H9 (cell line): Measurements from ENCODE around the gene MYL6B. TPM values are rescaled to one million over a fixed set of nuclear protein-coding genes. Genes with fewer than 3 reads are reported as not detected.

Experiments used
- DNase-seq: peaks from one replicate; pipeline ENCODE4 v3.0.0-alpha.2; 2017
- H2AFZ ChIP-seq: one replicate; pipeline ENCODE4 v1.6.1; 2013; ENCODE audit warnings: mild to moderate bottlenecking, low read length, control low read depth, moderate library complexity
- H2AK5ac ChIP-seq: 2 replicates; pipeline ENCODE4 v1.6.1; 2013; ENCODE audit warnings: low read length, control low read depth, mixed read lengths; ENCODE audit not compliant: insufficient read length
- H2BK120ac ChIP-seq: one replicate; pipeline ENCODE4 v1.6.1; 2013; ENCODE audit warnings: low read depth, mild to moderate bottlenecking, low read length, control low read depth, inconsistent platforms; ENCODE audit not compliant: poor library complexity, severe bottlenecking
- H2BK12ac ChIP-seq: 2 replicates; pipeline ENCODE4 v1.6.1; 2013; ENCODE audit warnings: low read length, control low read depth, mixed read lengths, low read depth; ENCODE audit not compliant: insufficient read length
- H2BK15ac ChIP-seq: 2 replicates; pipeline ENCODE4 v1.6.1; 2013; ENCODE audit warnings: low read depth, low read length, control low read depth
- H2BK20ac ChIP-seq: one replicate; pipeline ENCODE4 v1.6.1; 2013; ENCODE audit warnings: low read depth, mild to moderate bottlenecking, low read length, control low read depth, inconsistent platforms; ENCODE audit not compliant: poor library complexity, severe bottlenecking
- H2BK5ac ChIP-seq: 2 replicates; pipeline ENCODE4 v1.6.1; 2013; ENCODE audit warnings: low read length, control low read depth, mixed read lengths; ENCODE audit not compliant: insufficient read length
- H3K14ac ChIP-seq: 2 replicates; pipeline ENCODE4 v1.6.1; 2013; ENCODE audit warnings: low read length, control low read depth; ENCODE audit not compliant: insufficient read depth
- H3K18ac ChIP-seq: 2 replicates; pipeline ENCODE4 v1.6.1; 2013; ENCODE audit warnings: low read depth, mild to moderate bottlenecking, mixed read lengths, low read length, control low read depth; ENCODE audit not compliant: insufficient read length
- H3K23ac ChIP-seq: 2 replicates; pipeline ENCODE4 v1.6.1; 2013; ENCODE audit warnings: low read length, control low read depth, mixed read lengths, low read depth; ENCODE audit not compliant: insufficient read length
- H3K23me2 ChIP-seq: 2 replicates; pipeline ENCODE4 v1.6.1; 2013; ENCODE audit warnings: low read depth, mild to moderate bottlenecking, mixed read lengths, low read length, control low read depth; ENCODE audit not compliant: insufficient read length, poor library complexity, severe bottlenecking
- H3K27ac ChIP-seq: 2 replicates; pipeline ENCODE4 v1.5.1; 2013; ENCODE audit warnings: low read length, control low read depth, mixed read lengths, low read depth; ENCODE audit not compliant: insufficient read length
- H3K27me3 ChIP-seq: 2 replicates; pipeline ENCODE4 v1.6.1; 2013; ENCODE audit warnings: low read length, control low read depth, inconsistent platforms; ENCODE audit not compliant: insufficient read depth
- H3K4ac ChIP-seq: 2 replicates; pipeline ENCODE4 v1.6.1; 2013; ENCODE audit warnings: low read depth, mild to moderate bottlenecking, control low read depth, inconsistent platforms, low read length, moderate library complexity
- H3K4me1 ChIP-seq: 2 replicates; pipeline ENCODE4 v1.6.1; 2013; ENCODE audit warnings: low read length, control low read depth, inconsistent platforms; ENCODE audit not compliant: insufficient read depth
- H3K4me2 ChIP-seq: 2 replicates; pipeline ENCODE4 v1.6.1; 2013; ENCODE audit warnings: low read length, control low read depth, mixed read lengths; ENCODE audit not compliant: insufficient read length, insufficient read depth
- H3K56ac ChIP-seq: 2 replicates; pipeline ENCODE4 v1.6.1; 2013; ENCODE audit warnings: low read depth, mild to moderate bottlenecking, mixed read lengths, low read length, control low read depth; ENCODE audit not compliant: insufficient read length
- H3K79me1 ChIP-seq: 2 replicates; pipeline ENCODE4 v1.6.1; 2013; ENCODE audit warnings: low read depth, mild to moderate bottlenecking, moderate library complexity, low read length, control low read depth, inconsistent platforms; ENCODE audit not compliant: insufficient read depth, poor library complexity, severe bottlenecking
- H3K79me2 ChIP-seq: 2 replicates; pipeline ENCODE4 v1.6.1; 2013; ENCODE audit warnings: low read length, control low read depth, inconsistent platforms; ENCODE audit not compliant: insufficient read depth
- H3K9ac ChIP-seq: 2 replicates; pipeline ENCODE4 v1.6.1; 2013; ENCODE audit warnings: low read length, control low read depth, mixed read lengths; ENCODE audit not compliant: insufficient read length; ENCODE audit errors: extremely low read depth
- H3K9me3 ChIP-seq: one replicate; pipeline ENCODE4 v1.6.1; 2013; ENCODE audit warnings: low read depth, low read length, inconsistent platforms; ENCODE audit not compliant: control insufficient read depth
- H3T11ph ChIP-seq: one replicate; pipeline ENCODE4 v1.6.1; 2013; ENCODE audit warnings: mild to moderate bottlenecking, low read length, control low read depth, inconsistent platforms
- H4K20me1 ChIP-seq: one replicate; pipeline ENCODE4 v1.6.1; 2013; ENCODE audit not compliant: control insufficient read depth, insufficient read length, insufficient read depth
- H4K5ac ChIP-seq: 2 replicates; pipeline ENCODE4 v1.6.1; 2013; ENCODE audit warnings: low read depth, mild to moderate bottlenecking, mixed read lengths, low read length, control low read depth; ENCODE audit not compliant: insufficient read length
- H4K8ac ChIP-seq: replicated peaks from 2 replicates; pipeline ENCODE4 v1.6.1; 2013; ENCODE audit warnings: low read length, control low read depth, mixed read lengths, low read depth; ENCODE audit not compliant: insufficient read length
- H4K91ac ChIP-seq: 2 replicates; pipeline ENCODE4 v1.6.1; 2013; ENCODE audit warnings: low read depth, mild to moderate bottlenecking, moderate library complexity, mixed read lengths, low read length, control low read depth; ENCODE audit not compliant: insufficient read length
- H3K27ac Mint-ChIP-seq, 3 experiments: 2 replicates in 2 of 3; 3 replicates in 1 of 3; pipeline ENCODE4 v1.8.0; 2020 to 2021; ENCODE audit warnings: mixed read lengths in 3 of 3, mild to moderate bottlenecking in 1 of 3, moderate library complexity in 1 of 3
- H3K27me3 Mint-ChIP-seq: 2 replicates; pipeline ENCODE4 v1.8.0; 2021; ENCODE audit warnings: low read depth, mild to moderate bottlenecking, moderate library complexity, mixed read lengths
- H3K36me3 Mint-ChIP-seq, 3 experiments: 2 replicates in 2 of 3; 3 replicates in 1 of 3; pipeline ENCODE4 v1.8.0; 2020 to 2021; ENCODE audit warnings: low read depth in 3 of 3, mixed read lengths in 3 of 3; ENCODE audit not compliant: insufficient read depth in 1 of 3
- H3K4me1 Mint-ChIP-seq, 2 experiments: 2 replicates each; pipeline ENCODE4 v1.8.0; 2020; ENCODE audit warnings: mixed read lengths in 2 of 2
- H3K4me3 Mint-ChIP-seq, 2 experiments: 2 replicates in 1 of 2; 3 replicates in 1 of 2; pipeline ENCODE4 v1.8.0; 2020 to 2021; ENCODE audit warnings: mild to moderate bottlenecking in 2 of 2, mixed read lengths in 2 of 2, moderate library complexity in 1 of 2
- H3K9me3 Mint-ChIP-seq, 2 experiments: 2 replicates in 1 of 2; 3 replicates in 1 of 2; pipeline ENCODE4 v1.8.0; 2020; ENCODE audit warnings: mild to moderate bottlenecking in 2 of 2, mixed read lengths in 2 of 2, moderate library complexity in 1 of 2
- WGBS: extraction: QIAGEN DNeasy Blood & Tissue Kit; methylation state at CpG from one replicate; pipeline ENCODE4 v1.1.7; 2013; ENCODE audit warnings: missing lambda C conversion rate, low lambda C conversion rate, mixed read lengths; ENCODE audit not compliant: insufficient read length; ENCODE audit errors: extremely low coverage; 5-methylcytosine and 5-hydroxymethylcytosine counted together
- total RNA-seq: library from RNA; stranded (reverse); gene quantifications from 2 replicates; pipeline ENCODE4 v1.2.1, GENCODE V29; 2021
- TF ChIP-seq, protein P1 (sequence below): fragments of 200-600 bp; sonication (generic); conservative IDR thresholded peaks from 3 replicates; pipeline ENCODE4 v1.8.0; 2021; ENCODE audit warnings: antibody characterized with exemption, mild to moderate bottlenecking

MYL6B gene
- total RNA-seq, 1 experiment from 2014 or later = 165 TPM

DNA sequence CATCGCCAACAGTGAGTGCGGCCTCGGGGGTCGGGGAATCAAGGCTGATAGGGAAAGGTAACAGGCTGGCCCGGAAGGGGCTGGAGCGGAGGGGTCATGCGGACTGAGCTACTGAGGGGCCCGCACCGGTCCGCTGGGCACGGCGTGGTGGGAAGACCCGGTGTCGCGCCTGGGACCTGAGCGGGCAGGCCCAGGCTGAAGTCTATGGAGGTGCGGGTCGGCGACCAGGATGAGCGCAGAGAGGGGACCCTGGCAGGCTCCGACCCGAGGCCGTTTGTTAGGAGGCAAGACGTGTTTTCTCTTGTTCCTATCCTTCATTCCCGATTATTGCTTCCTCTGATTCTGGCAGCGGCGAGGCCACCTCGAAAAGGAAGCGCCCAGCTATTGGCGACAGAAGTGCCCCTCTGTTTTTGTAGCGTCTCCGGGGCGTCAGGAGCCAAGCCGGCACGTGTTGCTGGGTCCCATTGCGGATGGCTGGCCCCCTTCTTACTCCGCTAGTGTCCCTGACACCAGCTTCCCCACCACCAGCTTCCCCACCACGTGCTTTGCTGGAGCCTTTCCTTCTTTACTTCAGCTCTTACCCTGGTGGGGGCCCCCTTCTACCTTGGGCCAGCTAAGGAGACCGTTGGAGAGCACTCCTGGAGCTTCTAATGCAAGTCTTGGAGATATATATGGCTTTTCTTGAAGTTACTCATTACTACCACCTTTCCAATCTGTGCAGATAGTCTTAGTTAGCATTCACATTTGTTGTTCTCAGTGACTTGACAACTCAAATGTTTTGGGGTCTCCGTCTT lies 47.4 kb upstream of the MYL6B start:
- Histone ChIP-seq H3K79me2 (peaks cover 17% of the 10 kb centered on the region; the same call in 1 of the 2 replicates), H3K27me3 (no peaks in the 10 kb centered on the region), H2BK120ac (no peak overlapping the region), H2BK20ac (no peak overlapping the region), H3K79me1 (no peaks in the 10 kb centered on the region), H3K56ac (no peak overlapping the region), H3K18ac (no peak overlapping the region), H2AFZ (no peak overlapping the region), H3K4me1 (peaks cover 8% of the 10 kb centered on the region; the same call in 1 of the 2 replicates), H3K4me2 (peak overlapping the region; percentile 81), H3K9me3 (no peaks in the 10 kb centered on the region), H4K91ac (no peak overlapping the region), H3K9ac (peak overlapping the region; percentile 78), H4K5ac (no peak overlapping the region), H2AK5ac (no peak overlapping the region), H3K4ac (no peak overlapping the region), H3K14ac (peak overlapping the region; percentile 64; the same call in 1 of the 2 replicates), H3K27ac (no peak overlapping the region), H4K20me1 (no peaks in the 10 kb centered on the region), H3T11ph (no peak overlapping the region), H2BK12ac (no peak overlapping the region), H3K23ac (no peak overlapping the region), H3K23me2 (peaks cover 8% of the 10 kb centered on the region), H4K8ac (no peak overlapping the region), H2BK15ac (no peak overlapping the region), H2BK5ac (no peak overlapping the region)
- Mint-ChIP-seq H3K9me3 (peaks cover 0 to 3% of the 10 kb centered on the region in 2 experiments; a peak in 1 of 5 replicates), H3K4me1 (peaks cover 22 to 27% of the 10 kb centered on the region in 2 experiments), H3K4me3 (peak overlapping the region; percentile 95 to 100), H3K27ac (peak overlapping the region; percentile 98 to 100 (median 99); a peak in 6 of 7 replicates), H3K36me3 (peaks cover 38 to 81% (median 66%) of the 10 kb centered on the region in 3 experiments), H3K27me3 (no peaks in the 10 kb centered on the region; the same call in 1 of the 2 replicates)
- DNase-seq = no peak
- WGBS = no CpG with 5 or more reads among the region's 40 CpGs
- TF ChIP-seq, protein P1, sequence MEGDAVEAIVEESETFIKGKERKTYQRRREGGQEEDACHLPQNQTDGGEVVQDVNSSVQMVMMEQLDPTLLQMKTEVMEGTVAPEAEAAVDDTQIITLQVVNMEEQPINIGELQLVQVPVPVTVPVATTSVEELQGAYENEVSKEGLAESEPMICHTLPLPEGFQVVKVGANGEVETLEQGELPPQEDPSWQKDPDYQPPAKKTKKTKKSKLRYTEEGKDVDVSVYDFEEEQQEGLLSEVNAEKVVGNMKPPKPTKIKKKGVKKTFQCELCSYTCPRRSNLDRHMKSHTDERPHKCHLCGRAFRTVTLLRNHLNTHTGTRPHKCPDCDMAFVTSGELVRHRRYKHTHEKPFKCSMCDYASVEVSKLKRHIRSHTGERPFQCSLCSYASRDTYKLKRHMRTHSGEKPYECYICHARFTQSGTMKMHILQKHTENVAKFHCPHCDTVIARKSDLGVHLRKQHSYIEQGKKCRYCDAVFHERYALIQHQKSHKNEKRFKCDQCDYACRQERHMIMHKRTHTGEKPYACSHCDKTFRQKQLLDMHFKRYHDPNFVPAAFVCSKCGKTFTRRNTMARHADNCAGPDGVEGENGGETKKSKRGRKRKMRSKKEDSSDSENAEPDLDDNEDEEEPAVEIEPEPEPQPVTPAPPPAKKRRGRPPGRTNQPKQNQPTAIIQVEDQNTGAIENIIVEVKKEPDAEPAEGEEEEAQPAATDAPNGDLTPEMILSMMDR = no peak
